Lower lobe of right lung (tissue), 2 donors: ENCODE data around the gene CIAO2A. TPM values are rescaled to one million over a fixed set of nuclear protein-coding genes. Genes with fewer than 3 reads are reported as not detected.
A peak's percentile ranks its signal among the peaks of the same experiment; 100 is the strongest.

Source experiments
- ATAC-seq, 2 donors: fragments of 200-7000 bp; cut with Tn5 transposase; one replicate each; pipeline ENCODE4 v1.9.1; 2020 to 2022; ENCODE audit warnings: mild to moderate bottlenecking in 2 of 2, moderate library complexity in 2 of 2
- DNase-seq: peaks from one replicate; pipeline ENCODE4 v3.0.0-alpha.2; 2020
- H3K27ac ChIP-seq: fragments of 200-600 bp; one replicate; pipeline ENCODE4 v1.8.0; 2022
- H3K27me3 ChIP-seq: fragments of 200-600 bp; one replicate; pipeline ENCODE4 v1.8.0; 2022; ENCODE audit warnings: low read depth
- H3K36me3 ChIP-seq: fragments of 200-600 bp; one replicate; pipeline ENCODE4 v1.8.0; 2022; ENCODE audit warnings: mild to moderate bottlenecking
- H3K4me1 ChIP-seq: fragments of 200-600 bp; one replicate; pipeline ENCODE4 v1.8.0; 2022
- H3K4me3 ChIP-seq: fragments of 200-600 bp; one replicate; pipeline ENCODE4 v1.8.0; 2022; ENCODE audit warnings: mild to moderate bottlenecking
- H3K9me3 ChIP-seq: fragments of 200-600 bp; one replicate; pipeline ENCODE4 v1.8.0; 2022
- intact Hi-C: fragments of 100-400 bp; cut with DNase I; formaldehyde crosslinking; loops from one replicate; pipeline ENCODE4 v1.11.0; 2022
- total RNA-seq: library from RNA; stranded (reverse); fragmentation: NEBNext Ultra II Directional; extraction: Animal tissue kit (Norgen Biotek cat#: 25700); gene quantifications from one replicate; pipeline ENCODE4 v1.2.1, GENCODE V29; 2021
- TF ChIP-seq, protein P1 (sequence below): fragments of 200-600 bp; IDR thresholded peaks from one replicate; pipeline ENCODE4 v1.8.0; 2022; ENCODE audit warnings: antibody characterized with exemption, mild to moderate bottlenecking
- donor health status: DM: no; HTN: yes; CAD: no; lungs with severe emphysema.

The CIAO2A gene
- total RNA-seq, 1 donor from 2014 or later = 56.3 TPM

DNA sequence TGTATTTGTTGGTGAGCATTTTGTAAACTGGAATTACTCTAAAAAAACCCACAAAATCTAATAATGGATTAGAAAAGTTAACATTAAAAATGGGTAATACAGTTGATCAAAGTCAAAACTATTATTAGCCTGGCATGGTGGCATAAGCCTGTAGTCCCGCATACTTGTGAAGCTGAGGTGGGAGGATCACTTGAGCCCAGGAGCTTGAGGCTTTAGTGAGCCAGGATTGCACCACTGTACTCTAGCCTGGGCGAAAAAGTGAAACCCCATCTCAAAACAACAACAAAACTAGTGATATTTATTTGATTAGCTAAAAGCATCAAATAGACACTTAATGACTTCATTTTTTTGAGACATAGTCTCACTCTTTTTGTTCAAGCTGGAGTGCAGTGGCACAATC lies 5.7 kb upstream of the CIAO2A start:
- H3K4me3 ChIP-seq = no peak overlapping the region
- no peak overlapping the region for H3K27ac ChIP-seq
- peaks cover 69% of the 10 kb centered on the region for H3K4me1 ChIP-seq
- H3K36me3 ChIP-seq = no peaks in the 10 kb centered on the region
- no peaks in the 10 kb centered on the region for H3K9me3 ChIP-seq
- H3K27me3 ChIP-seq = no peaks in the 10 kb centered on the region
- ATAC-seq (no peak), DNase-seq (no peak)
- TF ChIP-seq, protein P1, sequence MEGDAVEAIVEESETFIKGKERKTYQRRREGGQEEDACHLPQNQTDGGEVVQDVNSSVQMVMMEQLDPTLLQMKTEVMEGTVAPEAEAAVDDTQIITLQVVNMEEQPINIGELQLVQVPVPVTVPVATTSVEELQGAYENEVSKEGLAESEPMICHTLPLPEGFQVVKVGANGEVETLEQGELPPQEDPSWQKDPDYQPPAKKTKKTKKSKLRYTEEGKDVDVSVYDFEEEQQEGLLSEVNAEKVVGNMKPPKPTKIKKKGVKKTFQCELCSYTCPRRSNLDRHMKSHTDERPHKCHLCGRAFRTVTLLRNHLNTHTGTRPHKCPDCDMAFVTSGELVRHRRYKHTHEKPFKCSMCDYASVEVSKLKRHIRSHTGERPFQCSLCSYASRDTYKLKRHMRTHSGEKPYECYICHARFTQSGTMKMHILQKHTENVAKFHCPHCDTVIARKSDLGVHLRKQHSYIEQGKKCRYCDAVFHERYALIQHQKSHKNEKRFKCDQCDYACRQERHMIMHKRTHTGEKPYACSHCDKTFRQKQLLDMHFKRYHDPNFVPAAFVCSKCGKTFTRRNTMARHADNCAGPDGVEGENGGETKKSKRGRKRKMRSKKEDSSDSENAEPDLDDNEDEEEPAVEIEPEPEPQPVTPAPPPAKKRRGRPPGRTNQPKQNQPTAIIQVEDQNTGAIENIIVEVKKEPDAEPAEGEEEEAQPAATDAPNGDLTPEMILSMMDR = no peak
- intact Hi-C loops = no loop called here

DNA sequence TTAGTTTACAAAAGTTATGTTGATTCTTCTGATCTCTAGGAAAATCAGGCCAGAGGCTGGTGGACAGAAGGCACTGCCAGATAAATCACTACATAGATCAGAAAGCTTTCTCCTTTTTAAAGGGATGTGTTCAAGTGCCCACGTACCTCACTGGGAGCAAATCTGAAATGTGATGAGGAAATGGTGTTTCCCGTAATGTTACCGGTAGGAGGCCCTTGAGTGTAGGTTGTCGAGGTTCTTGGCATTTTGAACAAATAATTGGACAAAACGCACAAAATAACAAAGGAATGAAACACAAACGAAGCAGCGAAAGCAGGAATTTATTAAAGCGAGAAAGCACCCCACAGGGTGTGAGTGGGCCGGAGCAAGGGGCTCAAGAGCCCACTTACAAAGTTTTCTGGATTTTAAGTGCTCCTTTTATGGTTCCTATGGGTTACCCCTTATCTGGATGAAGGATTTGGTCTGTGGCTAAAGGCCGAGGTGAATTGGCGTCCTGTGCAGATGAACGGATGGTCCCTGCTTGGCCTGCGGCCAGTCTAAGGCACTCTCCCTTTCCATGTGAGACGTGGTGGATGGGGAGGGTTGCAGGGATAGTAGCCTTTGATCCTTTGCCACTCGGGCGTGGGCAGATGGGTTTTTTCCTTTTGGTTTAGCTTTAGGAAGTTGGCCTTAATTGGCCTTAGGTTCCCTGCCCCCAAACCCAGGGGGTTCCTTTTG lies 3.2 kb upstream of the CIAO2A start:
- intact Hi-C loops = no loop called here
- no peaks in the 10 kb centered on the region for H3K36me3 ChIP-seq

DNA sequence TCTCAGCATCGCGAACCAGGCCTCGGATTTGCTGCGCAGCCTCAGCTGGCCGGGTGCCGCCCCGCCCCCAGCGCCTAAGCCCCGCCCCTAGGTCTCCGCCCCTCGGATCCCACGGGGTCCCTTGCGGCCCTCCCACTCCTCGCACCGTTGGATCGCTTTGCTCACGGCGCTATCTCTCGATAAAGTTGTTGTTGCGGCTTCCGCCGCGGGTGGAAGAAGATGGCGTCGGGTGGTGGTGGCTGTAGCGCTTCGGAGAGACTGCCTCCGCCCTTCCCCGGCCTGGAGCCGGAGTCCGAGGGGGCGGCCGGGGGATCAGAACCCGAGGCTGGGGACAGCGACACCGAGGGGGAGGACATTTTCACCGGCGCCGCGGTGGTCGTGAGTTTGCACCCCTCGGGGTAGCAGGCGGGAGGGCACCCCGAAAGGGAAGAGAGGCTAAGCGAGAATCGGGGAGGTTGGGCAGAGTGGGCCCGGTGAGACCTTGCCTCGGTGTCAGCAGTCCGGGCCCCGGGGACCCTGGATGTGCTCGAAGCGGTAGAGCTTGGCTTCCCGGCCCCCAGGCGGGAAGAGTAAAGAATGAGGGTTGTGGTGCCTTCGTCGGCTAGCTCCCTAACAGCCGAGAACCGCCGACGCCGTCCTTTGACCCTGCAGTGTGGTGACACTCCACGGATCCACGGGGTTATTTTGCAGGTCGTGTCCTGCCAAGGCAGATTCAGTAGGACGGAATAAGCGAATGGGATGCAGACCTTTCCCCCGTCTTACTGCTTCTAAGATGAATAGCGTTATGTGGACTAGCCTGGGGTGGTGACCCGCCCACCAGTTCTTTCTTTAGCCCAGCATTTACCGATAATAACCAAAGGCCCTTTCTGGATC lies 2.4 kb upstream of the CIAO2A start, which contains the start of gene SNX1:
SNX1 (plus strand) TSS at position 188 of the 873 bp plus-strand sequence; CDS start at position 220, 32 bp downstream.
- Histone ChIP-seq H3K27me3 (no peaks in the 10 kb centered on the region), H3K4me1 (peaks cover 79% of the 10 kb centered on the region), H3K9me3 (no peaks in the 10 kb centered on the region), H3K27ac (peak within 1 kb of the TSS; percentile 85), H3K4me3 (peak within 1 kb of the TSS; percentile 78), H3K36me3 (no peaks in the 10 kb centered on the region)
- DNase-seq (peak; percentile 96), ATAC-seq (peak; percentile 89 to 95)
- TF ChIP-seq, protein P1 = no peak
- intact Hi-C loops = no loop called here

More for the DNA sequence above, 3.2 kb upstream of the CIAO2A start:
- Histone ChIP-seq H3K4me1 (peaks cover 78% of the 10 kb centered on the region), H3K27me3 (no peaks in the 10 kb centered on the region), H3K4me3 (peak overlapping the region; percentile 78), H3K9me3 (no peaks in the 10 kb centered on the region), H3K27ac (peak overlapping the region; percentile 85)
- no peak for DNase-seq
- TF ChIP-seq, protein P1 = no peak
- peak in 1 of 2 donors; percentile 37 for ATAC-seq

GRCh38 chr15:64095431-64095794 lies 1.8 kb upstream of the CIAO2A start:
- Histone ChIP-seq H3K9me3 (no peaks in the 10 kb centered on the region), H3K4me1 (peaks cover 77% of the 10 kb centered on the region), H3K27me3 (no peaks in the 10 kb centered on the region), H3K4me3 (peak overlapping the region; percentile 78), H3K36me3 (no peaks in the 10 kb centered on the region), H3K27ac (peak overlapping the region; percentile 85)
- ATAC-seq = no peak
- intact Hi-C loops = no loop called here
- TF ChIP-seq, protein P1 = no peak
- no peak for DNase-seq

DNA sequence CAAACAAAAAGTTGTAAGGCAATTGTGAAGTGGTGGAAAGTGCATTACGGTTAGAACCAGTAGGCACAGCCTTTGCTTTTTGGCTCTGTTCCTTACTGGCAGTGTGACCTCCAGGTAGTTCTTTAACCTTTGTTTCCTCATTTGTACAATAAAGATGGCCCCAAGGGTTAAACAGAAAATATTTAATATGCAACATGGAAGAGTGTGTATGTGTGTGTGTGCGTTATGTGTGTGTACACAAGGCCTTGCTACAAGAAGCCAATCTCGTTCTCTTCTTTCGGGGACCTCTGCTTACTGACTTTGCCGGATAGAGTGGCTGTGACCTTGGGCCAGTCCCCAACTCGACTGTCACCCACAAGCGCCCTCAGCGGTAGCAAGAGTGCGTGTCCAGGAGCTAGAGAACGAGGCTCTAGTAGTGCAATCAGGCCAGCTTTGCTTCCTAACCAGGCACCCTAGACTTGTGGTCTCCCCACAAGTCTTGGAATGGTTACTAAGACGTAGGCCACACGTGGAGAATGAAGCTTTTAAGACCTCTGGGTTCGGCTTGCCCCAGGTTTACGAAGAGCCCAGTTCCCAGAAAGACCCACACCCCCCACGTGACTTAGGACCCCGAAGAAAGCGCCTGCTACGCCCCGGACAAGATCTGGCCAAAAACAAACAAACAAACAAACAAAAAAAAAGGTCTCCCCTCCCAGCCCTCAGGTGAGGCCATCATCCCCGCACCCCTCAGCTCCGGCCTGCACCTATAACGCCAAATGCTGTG lies 593 bp downstream of the CIAO2A start:
- TF ChIP-seq, protein P1 = peak; percentile 9
- Histone ChIP-seq H3K9me3 (no peaks in the 10 kb centered on the region), H3K4me1 (peaks cover 60% of the 10 kb centered on the region), H3K27me3 (no peaks in the 10 kb centered on the region), H3K27ac (peak overlapping the region; percentile 93), H3K4me3 (peak overlapping the region; percentile 75), H3K36me3 (peaks cover 18% of the 10 kb centered on the region)
- DNase-seq (no peak), ATAC-seq (peak; percentile 27 to 29)
- intact Hi-C loops = no loop called here
